Measurements from ENCODE around the gene CHD3.

CHD3 gene

DNA sequence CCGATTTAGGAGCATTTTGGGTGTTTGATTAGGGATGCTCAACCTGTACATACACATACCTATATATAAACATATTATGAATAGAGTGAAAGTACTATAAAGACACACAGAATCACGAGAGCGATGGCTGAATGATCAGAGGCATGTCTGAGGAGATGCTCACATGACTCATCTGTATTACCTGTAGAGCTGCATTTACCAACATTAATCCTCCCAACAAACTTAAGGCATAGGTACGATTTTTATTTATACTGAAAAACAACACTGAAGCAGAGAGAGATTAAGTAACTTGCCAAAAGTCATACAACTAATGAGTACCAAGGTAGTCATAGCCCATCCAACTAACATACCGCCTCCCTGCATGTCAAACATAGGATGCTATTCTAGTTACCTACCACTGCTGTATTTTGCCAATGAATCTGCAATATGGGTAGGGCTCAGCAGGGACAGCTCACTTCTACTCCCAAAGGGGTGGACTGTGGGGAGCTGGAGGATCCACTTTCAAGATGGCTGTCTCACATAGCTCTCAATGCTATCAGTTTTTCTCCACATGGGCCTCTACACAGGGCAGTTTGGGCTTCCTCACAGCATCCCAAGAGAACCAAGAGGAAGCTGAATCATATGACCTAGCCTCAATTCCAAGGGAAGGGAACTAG lies 23.5 kb upstream of the CHD3 start:
- DNase-seq (ENCODE audit: low read depth) = no peak

DNA sequence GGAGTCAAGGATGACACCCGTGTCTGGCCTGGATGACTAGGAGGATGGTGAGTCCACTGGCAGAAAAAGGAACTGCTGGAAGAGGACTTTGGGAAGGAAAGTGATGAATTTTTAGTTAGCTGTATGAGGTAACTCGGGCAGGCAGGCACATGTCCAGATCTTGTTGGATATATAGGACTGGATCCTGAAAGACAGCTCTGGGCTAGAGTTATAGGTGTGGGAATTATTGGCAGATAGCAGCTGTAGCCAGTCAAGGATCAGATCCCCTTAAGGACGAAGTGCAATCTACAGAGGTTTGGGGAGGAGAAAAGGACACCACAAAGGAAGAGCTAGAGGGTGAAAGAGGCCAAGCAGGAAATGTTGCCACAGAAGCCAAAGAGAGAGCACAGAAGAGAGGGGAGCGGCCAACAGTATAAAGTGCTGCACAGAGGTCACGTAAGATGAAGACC lies 20.7 kb upstream of the CHD3 start:
- DNase-seq (ENCODE audit: low read depth) = no peak

DNA sequence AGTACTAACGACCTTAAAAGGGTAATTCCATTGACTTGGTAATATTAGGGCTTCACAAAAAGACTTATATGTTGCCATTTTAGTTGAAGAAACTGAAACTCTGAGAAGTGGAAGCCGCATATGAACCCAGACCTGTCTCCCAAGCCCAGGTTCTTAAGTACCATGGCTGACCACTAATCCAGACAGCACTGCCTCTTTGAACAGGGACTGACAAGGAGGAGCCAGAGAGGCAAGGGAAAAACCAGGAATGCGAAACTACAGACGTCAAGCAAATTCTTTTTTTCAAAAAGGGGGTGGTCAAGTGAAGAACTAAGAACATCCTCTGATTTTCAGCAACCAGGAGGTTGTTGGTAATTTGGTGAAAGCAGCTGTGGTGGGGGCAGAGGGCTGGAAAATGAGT lies 15.5 kb upstream of the CHD3 start:
- no peak for DNase-seq (ENCODE audit: low read depth)

DNA sequence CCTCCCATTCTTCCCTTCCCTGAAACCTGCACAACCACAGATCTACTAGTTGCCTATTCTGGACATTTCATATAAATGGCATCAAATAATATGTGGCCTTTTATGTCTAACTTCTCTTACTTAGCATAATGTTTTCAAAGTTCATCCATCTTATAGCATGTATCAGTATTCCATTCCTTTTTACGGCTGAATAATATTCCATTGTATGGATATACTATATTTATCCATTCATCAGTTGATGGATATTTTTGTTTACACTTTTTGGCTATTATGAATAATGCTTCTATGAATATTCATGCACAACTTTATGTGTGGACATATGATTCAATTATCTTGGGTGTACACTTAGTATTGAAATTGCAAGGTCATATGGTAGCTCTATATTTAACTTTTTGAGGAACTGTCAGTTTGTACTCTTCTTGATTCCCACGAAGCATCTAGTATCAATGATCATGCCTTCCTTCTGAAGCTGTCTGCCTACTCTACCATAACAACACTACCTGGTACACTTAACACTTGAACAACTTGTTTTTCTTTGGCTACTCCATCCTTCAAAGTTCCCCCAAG lies 12.7 kb upstream of the CHD3 start:
- no peak for DNase-seq (ENCODE audit: low read depth)

DNA sequence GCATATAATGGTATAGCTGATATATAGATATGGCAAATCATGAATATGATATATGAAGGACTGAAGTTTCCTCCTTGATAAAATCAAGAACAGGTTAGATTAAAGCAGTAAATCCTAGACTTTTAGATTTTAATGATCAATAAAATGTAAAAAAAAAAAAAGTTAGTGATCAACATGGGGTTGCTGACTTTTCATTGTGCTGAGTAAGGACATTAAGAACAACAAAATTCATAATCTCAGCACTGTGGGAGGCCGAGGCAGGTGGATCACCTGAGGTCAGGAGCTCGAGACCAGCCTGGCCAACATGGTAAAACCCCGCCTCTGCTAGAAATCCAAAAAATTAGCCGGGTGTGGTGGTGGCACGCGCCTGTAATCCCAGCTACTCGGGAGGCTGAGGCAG lies 10.4 kb upstream of the CHD3 start:
- no peak for DNase-seq (ENCODE audit: low read depth)

DNA sequence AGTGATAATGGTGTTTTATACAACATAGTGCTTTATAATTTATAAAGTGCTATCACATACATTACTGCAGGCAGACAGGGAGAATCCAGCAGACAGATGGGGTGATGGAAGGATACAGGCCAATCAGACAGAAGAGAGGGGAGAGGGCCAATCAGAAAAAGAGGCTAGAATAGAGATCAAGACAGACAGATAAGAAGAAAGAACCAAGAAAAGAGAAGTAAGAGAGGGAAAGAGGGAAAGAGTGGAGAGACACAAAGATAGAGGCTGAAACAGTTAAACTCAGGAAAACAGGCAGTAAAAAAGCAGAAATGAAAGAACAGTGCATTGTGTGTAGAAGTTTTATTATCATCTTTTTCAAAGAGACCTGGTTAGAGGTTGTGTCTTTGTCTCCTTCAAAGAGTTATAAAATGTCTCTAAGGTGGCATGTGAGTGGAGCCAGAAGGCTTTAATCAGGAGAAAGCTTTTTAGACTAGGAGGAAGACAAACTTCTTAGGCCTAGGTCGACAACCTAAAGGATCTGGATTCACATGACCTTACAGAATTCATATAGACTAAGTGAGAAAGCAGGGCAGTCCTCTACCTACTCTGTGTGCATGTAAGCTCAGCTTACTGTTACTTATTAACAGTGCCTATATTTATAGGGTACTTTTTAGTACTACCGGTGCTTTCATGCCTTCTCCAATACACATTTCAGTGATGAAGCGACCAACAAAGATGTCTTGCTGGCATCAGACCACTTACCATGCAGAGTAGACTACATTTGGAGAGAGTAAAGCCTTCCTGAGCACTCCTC lies 8.3 kb upstream of the CHD3 start:
- no peak for DNase-seq (ENCODE audit: low read depth)

DNA sequence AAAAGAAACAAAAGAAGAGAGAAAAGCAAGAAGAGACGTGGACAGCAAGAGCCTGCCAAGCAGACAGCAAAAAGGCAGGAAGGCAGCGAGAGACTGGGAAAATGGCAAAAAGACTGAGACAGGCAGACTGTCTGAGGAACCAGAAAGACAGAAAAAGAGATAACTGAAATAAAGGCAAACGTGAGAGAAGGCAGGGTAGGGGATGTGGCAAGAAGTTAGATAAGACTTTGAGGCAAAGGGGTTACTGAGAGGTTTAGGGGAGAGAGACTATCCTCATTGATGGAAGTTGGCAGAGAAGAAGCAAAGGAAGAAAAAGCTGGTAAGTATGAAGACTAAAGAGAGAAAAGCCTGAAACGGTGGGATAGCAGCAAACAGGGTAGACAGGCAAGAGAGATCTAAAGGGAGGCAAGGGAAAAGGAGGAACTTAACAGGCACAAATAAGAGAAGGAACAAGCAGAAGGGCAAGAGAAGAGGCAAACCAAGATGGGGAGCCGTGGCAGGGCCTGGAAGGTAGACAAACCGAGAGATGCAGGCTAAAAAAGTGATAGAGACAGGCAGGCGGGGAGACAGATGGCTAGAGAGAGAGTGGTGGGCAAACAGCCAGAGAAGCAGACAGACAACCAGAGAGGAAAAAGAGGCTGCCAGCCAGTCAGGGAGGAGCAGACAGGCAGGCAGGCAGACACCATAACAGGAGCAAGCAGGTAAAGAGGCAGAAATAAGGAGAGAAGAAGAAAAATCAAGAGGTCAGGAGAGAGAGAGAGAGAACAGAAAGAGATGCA lies 7.1 kb upstream of the CHD3 start:
- DNase-seq (ENCODE audit: low read depth) = no peak

DNA sequence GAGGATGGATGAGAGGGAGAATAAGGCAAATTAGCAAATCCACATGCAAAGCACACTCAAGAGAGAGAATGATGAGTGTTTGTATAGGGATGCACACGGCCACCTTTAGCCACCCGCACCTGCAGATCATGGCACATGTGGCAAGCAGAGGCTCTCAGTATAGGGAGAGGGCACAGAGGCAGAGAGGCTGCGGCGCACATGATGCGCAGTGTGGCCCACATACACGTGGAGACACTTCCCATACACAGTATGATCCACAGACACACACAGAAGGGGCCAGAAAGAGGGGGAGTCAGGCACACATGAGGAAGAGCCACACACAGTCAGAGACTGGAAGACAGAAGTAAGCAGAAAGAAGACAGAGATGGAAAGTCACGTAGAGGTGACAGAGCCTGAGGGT lies 6.5 kb upstream of the CHD3 start:
- DNase-seq (ENCODE audit: low read depth) = no peak

DNA sequence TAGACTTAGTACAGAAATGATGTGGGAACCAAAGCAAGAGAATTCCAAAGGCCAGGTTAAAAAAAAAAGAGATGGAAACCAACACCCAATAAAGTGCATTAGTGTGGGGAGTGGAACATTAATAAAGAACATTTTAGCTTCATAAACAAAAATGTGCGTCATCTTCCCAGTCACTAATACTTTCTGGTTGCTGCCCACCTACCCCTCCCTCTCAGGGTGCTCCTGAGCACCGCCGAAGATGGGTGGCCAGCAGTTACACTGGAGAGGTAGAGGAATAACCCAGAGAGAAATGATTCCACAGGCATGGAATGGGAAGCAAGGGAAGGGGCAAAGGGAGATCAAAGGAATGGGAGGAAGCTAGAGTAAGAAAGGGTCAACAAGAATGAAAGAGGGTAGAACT lies 6.0 kb upstream of the CHD3 start:
- DNase-seq (ENCODE audit: low read depth) = no peak

DNA sequence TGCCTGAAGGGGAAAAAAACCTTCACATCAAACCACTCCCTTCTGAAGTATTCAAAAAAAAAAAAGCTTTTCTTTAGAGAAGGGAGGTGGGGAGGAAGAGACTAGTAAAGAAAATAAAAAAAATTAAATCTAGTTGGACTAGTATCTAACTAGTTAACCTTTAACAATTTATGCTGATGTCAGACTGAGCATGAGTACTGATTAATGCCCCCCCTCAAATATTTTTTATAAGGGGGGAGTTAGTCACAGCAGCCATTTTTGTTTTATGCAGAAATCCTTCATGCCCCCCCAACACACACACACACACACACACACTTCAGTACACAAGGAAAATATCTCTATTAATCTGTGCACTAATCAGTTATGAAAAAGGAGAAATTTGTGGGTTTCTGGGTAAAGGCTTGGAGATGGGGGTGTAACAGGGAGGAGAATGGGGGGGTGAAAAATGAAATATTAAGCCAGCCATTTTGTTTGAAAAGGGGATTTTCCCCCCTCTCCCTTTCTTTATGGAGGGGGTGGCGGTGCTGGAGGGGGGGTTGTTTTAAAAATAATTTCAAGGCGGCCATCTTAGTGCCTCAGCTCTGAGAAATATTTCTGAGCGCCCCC lies 4.7 kb upstream of the CHD3 start:
- no peak for DNase-seq (ENCODE audit: low read depth)

DNA sequence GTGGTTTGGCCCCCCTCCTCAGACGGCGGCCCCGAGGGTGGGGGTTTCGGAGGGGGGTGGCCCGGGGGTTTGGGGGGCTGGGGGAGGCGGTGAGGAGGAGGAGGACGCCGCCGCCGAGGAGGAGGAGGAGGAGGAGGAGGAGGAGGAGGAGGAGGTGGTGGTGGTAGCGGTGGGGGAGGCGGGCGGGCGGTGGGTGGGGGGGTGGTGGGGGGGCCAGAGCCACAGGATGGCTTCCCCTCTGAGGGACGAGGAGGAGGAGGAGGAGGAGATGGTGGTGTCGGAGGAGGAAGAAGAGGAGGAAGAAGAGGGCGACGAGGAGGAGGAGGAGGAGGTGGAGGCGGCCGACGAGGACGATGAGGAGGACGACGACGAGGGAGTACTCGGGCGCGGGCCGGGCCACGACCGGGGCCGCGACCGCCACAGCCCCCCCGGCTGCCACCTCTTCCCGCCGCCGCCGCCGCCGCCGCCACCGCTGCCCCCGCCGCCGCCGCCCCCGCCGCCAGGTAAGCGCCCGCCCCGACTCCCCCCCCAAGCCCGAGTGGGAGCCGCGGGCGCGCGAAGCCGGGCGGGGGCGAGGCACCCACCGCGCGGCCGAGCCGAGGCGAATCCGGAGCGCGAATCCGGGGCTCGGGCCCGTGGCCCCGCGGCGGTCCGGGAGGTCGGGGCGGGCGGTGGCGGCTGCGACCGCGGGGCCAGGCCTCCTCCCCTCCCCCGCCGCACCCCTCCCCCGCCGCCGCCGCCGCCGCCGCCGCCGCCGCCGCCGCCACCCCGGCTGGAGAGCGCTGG lies 3.8 kb upstream of the CHD3 start:
- no peak for DNase-seq (ENCODE audit: low read depth)

DNA sequence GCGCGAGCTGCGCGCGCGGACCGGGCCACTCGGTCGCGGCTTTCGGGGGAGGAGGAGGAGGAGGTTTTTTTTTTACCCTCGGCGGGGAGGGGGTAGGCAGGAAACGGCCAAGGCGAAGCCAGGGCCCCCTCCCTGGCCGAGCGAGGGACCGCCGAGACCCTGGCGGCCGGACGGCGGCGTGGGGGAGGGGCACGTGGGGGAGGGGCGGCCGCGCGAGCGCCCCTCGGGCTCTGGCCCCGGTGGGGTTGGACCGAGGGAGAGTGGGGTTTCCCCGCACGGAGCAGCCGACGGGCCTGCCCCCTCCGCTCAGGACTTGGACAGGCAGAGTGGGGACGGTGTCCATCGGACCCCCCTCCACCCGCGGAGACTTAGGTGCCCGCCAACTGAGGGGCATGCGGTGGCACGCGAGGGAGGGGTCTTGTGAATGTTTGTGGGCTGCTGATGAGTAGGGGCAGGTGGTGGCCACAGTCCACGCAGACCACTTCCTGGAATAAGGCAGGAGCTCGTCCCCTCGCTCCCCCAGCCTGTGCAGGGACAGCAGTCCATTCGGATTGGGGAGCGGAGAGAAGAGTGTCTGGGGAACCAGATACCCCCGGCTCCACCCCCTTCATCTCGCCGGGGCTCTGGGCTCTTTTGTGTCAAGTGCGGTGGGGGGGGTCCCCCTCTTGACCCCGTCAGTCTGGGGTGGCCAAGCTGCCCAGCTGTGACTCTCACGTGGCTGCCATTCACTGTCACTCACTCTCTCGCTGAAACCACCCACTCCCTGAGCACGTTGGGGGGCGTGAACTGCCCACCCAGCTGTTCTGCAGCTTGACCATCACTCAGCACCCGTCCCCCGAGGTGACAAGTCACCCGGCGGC lies 3.0 kb upstream of the CHD3 start:
- DNase-seq (ENCODE audit: low read depth) = no peak

DNA sequence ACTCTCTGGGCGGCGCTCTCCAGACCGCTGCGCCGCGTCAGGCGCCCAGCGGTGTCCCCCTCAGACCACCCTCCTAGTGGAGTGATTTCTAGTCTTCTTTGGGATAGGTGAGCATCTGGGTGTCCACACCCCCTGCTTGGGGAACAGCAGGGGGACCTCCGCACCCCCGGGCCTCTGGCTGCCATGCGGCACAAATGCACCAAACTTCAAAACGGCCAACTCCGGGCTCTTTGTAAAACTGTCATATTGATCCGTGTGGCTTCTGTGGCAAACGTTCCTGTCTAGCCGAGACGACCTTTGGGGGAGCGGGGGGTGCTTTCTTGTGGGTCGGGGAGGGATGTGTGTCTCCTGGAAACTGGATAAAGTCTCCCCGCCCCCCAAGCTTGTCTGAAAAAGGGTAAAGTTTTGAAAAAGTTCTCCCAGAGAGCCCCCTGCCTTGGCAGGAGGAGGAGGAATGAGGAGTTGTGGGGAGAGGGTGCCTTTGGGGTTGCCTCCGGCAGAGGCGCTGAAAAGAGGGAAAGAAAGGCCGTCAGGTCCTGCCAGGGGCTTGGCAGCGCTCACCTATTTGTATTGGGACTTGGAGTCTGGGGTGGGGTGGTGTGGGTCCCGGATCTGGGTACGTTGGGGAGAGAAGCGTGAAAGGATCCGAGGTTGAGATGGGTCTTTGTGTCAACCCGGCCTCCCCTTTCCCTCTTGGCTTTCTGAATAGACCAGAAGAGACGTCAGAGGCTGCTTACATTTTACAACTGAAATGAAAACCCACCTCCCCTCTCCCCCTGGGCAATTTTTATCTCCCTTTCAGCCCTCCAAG lies 2.2 kb upstream of the CHD3 start:
- no peak for DNase-seq (ENCODE audit: low read depth)

DNA sequence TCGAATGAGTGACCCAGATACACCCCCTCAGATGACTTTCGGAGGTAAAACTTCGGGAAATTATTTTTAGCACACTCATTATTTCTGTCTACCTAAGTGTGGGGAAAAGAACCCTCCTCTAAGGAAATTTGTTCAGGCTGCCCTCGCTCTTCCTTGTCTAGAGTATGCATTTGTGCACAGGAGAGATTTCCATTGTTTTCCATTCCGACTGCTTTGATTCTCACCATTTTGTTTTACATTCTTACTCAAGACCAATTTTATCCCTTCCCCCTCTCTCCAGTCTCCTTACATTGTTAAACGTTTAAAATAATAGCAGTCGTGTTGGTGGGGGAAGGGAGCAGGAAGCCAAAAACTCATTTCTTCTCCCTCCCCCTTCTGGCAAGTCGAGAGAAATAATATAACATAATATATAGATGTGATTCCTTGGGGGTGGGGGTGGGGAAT lies 1.5 kb upstream of the CHD3 start:
- DNase-seq (ENCODE audit: low read depth) = no peak

DNA sequence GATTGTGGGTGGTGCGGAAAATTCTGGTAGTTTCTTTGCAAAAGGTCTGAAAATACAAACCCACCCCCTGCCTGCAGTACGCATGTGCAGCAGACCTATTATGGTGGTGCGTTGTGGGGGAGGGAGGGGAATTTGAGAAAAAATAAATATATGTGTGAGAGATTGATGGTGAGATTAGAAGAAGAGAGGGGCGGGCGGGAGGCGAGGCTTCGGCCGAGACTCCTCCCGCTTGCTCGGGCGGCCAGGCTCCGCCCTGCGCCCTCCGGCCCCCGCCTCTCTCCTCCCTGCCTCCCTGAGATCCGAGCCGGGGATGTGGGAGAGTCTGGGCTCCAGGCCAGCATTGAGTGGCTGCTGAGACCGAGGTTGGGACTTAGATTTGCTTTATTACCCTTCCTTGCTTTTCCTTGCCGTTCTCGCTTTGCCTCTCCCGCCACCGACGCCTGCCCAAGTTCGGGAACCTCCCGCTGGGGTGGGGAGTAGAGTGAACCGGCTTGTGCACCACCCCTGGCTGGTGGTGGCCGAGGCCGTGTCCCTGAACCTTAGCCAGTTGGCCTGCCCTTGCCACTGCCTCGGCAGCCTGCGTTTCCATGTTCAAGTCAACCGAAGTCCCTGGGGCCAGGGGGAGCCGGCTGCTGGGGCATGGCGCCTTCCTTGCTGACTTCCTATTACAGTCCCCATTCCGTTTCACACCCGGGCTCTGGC lies 956 bp upstream of the CHD3 start:
- DNase-seq (ENCODE audit: low read depth) = peak; percentile 86

DNA sequence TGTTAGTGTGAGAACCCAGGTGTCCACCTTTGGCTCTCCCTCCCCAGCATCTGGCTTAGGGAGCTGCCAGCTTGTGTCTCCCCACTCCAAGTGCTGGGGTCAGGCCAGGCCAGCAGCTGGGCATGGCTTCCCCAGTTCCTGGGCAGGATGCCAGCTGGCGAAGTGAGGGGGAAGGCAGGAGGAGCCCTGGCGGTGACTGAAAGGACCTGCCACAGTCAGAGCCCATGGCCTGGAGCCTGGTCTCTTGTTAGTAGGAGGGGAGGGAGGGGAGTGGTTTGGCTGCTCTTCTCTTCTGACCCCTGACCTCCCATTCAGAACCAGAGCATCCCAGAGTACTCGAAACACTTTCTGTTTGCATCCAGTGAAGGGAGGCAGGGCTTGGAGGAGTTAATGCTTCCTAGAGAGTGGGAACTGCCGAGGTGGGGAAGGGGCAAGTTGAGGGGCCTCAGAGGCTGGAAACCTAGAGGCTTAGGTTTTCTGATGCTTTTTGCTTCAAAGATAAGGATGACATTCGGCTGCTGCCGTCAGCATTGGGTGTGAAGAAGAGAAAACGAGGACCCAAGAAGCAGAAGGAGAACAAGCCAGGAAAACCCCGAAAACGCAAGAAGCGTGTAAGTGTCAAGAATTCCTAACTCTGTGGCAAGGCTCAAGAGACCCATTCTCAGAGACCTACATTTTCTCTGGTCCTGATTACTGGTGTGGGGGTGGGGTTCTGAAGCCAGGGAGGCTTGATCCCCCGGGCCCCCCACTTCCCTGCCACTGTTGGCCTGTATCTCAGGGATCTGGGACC lies 772 bp downstream of the CHD3 start:
- DNase-seq (ENCODE audit: low read depth) = peak; percentile 91

DNA sequence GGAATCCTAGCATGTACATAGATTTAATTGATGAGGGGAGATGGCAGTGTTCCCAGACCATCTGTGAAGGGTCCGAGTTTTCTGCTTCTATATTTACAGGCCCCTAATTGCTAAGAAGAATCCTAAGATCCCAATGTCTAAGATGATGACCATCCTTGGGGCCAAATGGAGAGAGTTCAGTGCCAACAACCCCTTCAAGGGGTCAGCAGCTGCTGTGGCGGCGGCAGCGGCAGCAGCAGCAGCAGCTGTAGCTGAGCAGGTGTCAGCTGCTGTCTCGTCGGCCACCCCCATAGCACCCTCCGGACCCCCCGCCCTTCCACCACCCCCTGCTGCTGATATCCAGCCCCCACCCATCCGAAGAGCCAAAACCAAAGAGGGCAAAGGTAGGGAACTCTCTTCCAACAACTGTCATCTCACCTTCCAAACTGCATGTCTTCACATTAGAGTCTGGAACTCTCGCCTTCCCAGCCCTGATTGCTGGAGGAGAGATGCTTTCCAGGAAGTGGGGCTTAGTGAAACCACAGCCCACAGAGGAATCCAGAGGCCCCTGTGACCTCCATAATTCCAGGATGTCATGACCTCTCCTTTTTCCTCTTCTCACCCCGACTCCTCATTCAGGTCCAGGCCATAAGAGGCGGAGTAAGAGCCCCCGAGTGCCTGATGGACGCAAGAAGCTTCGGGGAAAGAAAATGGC lies 4.7 kb downstream of the CHD3 start:
- DNase-seq (ENCODE audit: low read depth) = no peak

All from GM04504 (cell line).